K562 (cell line): ENCODE data around the gene RNF166. TPM values are rescaled to one million over a fixed set of nuclear protein-coding genes. Genes with fewer than 3 reads are reported as not detected.

ENCODE experiments used
- ADNP ChIP-seq: fragments of 200-800 bp; sonication (Bioruptor generic); IDR thresholded peaks from 2 replicates; pipeline ENCODE4 v1.6.1; 2016; ENCODE audit warnings: missing genetic modification characterization, missing compliant biosample characterization
- BRCA1 ChIP-seq, 2 experiments: fragments of 450-650 bp in 1 of 2; sonication (generic) in 1 of 2; formaldehyde crosslinking in 1 of 2; IDR thresholded peaks; 2 replicates each; pipeline versions ENCODE4 v1.5.0 to v1.6.1; 2017 to 2020; ENCODE audit warnings: mild to moderate bottlenecking in 1 of 2, missing genetic modification reagents in 1 of 2
- CHD1 ChIP-seq: fragments of 200-600 bp; sonication (generic); IDR thresholded peaks from one replicate; pipeline ENCODE4 v1.6.1; 2012; ENCODE audit warnings: mild to moderate bottlenecking, moderate library complexity, low read length, inconsistent platforms
- GTF2F1 ChIP-seq: IDR thresholded peaks from 2 replicates; pipeline ENCODE4 v1.6.1; 2011; ENCODE audit warnings: low read depth, low read length, improper control_type of control experiment
- HBP1 ChIP-seq: fragments of 450-650 bp; formaldehyde crosslinking; IDR thresholded peaks from 2 replicates; pipeline ENCODE4 v1.4.0; 2022; ENCODE audit warnings: missing genetic modification characterization
- NR2C2 ChIP-seq, 2 experiments: fragments of 200-800 bp in 1 of 2; sonication (Bioruptor generic) in 1 of 2; sonication (generic) in 1 of 2; formaldehyde crosslinking in 1 of 2; IDR thresholded peaks; 2 replicates each; pipeline versions ENCODE4 v1.6.1 to v1.8.0; 2016 to 2022; ENCODE audit warnings: mild to moderate bottlenecking in 1 of 2, missing compliant biosample characterization in 1 of 2, missing genetic modification characterization in 1 of 2, missing genetic modification reagents in 1 of 2
- POLR2G ChIP-seq: fragments of 200-400 bp; formaldehyde crosslinking; IDR thresholded peaks from 2 replicates; pipeline ENCODE4 v1.6.1; 2017; ENCODE audit warnings: low read depth, mild to moderate bottlenecking, antibody characterized with exemption, low read length, moderate library complexity
- RUNX1 ChIP-seq: sonication (generic); IDR thresholded peaks from 2 replicates; pipeline ENCODE4 v1.6.1; 2016; ENCODE audit warnings: antibody characterized with exemption, low read depth
- SIRT6 ChIP-seq: IDR thresholded peaks from one replicate; pipeline ENCODE4 v1.6.1; 2012; ENCODE audit warnings: low read depth, mild to moderate bottlenecking, control low read depth, inconsistent platforms, low read length, moderate library complexity
- ZKSCAN1 ChIP-seq: fragments of 150-350 bp; IDR thresholded peaks from 2 replicates; pipeline ENCODE4 v1.6.1; 2016; ENCODE audit warnings: low read depth, low read length
- ZSCAN32 ChIP-seq: fragments of 450-650 bp; formaldehyde crosslinking; IDR thresholded peaks from 2 replicates; pipeline ENCODE4 v1.4.0; 2020; ENCODE audit warnings: mild to moderate bottlenecking, moderate library complexity
- polyA plus RNA-seq, 8 experiments: library from polyadenylated mRNA; depleted of rRNA in 4 of 8; stranded (reverse) in 5 of 8; unstranded in 3 of 8; fragments of >200 nt; fragmentation: Nextera tagmentation in 2 of 8; fragmentation: Illumina TruSeq in 1 of 8; extraction: Ambion mirVana in 2 of 8; extraction: Trizol in 1 of 8; gene quantifications; 2 replicates each; pipeline versions ENCODE4 v1.2.1 to v1.2.3, GENCODE V29; 2011 to 2014; ENCODE audit warnings: inconsistent platforms in 1 of 8, missing spikeins in 1 of 8
- total RNA-seq, 7 experiments: library from RNA; depleted of rRNA in 6 of 7; stranded (reverse); fragments of >200 nt in 6 of 7; fragmentation: Illumina TruSeq in 2 of 7; extraction: Trizol in 2 of 7; gene quantifications; 2 replicates each; pipeline versions ENCODE4 v1.2.1 to v1.2.3, GENCODE V29; 2011 to 2021; ENCODE audit warnings: low replicate concordance in 1 of 7
- TF ChIP-seq, protein P1 (sequence below): fragments of 250-450 bp; sonication (Bioruptor Pico); IDR thresholded peaks from 2 replicates; pipeline ENCODE4 v1.4.0; 2020
- TF ChIP-seq, protein P2 (sequence below): sonication (generic); formaldehyde crosslinking; IDR thresholded peaks from 2 replicates; pipeline ENCODE4 v1.9.0; 2022; ENCODE audit warnings: mild to moderate bottlenecking, missing genetic modification reagents
- TF ChIP-seq, protein P3 (sequence below), 2 experiments: fragments of 450-650 bp in 1 of 2; IDR thresholded peaks; 2 replicates each; pipeline ENCODE4 v1.6.1; 2011 to 2017; ENCODE audit warnings: low read depth in 2 of 2, antibody characterized with exemption in 1 of 2, borderline replicate concordance in 1 of 2, low read length in 1 of 2, mild to moderate bottlenecking in 1 of 2, mixed read lengths in 1 of 2; ENCODE audit not compliant: control insufficient read depth in 1 of 2

Gene RNF166
- total and polyA plus RNA-seq, 9 of the 15 experiments (the other 6 are each of a cell fraction or from before 2014, with no cell fraction given) = 0.56 to 60.3 (median 19.5) TPM

DNA sequence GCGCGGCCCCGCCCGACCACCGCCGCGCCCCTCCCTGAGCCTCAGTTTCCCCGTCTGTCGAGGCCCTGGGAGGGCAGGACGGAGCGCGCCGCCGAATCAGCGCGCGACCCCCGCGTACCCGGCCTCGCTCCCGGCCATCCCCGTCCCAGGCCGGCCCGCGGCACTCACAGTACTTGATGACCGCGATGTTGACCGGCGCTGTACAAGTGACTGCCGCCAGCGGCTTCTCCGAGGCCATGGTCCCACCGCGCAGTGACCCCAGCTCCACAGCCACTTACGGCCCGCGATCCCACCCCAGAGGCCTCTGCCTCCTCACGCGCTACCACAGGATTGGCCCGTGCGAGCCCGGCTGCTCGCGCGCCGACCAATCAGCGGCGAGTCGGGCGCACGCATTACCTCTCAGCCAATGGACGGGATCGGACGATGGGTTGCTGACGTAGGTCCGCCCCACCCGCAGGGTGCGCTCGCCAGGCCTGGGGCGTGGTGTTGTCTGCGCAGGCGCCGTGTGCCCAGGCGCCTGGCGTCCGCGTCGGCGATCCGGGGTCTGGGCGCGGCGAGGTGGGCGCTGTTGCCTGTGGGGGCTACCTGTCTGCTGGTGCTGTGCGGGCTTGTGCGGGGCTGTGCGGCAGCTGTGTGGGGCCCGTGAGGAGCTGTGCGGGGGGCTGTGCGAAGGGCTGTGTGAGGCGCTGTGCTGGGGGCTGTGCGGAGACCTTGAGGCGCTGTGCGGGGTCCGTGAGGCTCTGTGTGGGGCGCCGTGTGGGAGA lies 43.2 kb downstream of the RNF166 start, which contains the start of gene MVD (continued):
- TF ChIP-seq, protein P1, sequence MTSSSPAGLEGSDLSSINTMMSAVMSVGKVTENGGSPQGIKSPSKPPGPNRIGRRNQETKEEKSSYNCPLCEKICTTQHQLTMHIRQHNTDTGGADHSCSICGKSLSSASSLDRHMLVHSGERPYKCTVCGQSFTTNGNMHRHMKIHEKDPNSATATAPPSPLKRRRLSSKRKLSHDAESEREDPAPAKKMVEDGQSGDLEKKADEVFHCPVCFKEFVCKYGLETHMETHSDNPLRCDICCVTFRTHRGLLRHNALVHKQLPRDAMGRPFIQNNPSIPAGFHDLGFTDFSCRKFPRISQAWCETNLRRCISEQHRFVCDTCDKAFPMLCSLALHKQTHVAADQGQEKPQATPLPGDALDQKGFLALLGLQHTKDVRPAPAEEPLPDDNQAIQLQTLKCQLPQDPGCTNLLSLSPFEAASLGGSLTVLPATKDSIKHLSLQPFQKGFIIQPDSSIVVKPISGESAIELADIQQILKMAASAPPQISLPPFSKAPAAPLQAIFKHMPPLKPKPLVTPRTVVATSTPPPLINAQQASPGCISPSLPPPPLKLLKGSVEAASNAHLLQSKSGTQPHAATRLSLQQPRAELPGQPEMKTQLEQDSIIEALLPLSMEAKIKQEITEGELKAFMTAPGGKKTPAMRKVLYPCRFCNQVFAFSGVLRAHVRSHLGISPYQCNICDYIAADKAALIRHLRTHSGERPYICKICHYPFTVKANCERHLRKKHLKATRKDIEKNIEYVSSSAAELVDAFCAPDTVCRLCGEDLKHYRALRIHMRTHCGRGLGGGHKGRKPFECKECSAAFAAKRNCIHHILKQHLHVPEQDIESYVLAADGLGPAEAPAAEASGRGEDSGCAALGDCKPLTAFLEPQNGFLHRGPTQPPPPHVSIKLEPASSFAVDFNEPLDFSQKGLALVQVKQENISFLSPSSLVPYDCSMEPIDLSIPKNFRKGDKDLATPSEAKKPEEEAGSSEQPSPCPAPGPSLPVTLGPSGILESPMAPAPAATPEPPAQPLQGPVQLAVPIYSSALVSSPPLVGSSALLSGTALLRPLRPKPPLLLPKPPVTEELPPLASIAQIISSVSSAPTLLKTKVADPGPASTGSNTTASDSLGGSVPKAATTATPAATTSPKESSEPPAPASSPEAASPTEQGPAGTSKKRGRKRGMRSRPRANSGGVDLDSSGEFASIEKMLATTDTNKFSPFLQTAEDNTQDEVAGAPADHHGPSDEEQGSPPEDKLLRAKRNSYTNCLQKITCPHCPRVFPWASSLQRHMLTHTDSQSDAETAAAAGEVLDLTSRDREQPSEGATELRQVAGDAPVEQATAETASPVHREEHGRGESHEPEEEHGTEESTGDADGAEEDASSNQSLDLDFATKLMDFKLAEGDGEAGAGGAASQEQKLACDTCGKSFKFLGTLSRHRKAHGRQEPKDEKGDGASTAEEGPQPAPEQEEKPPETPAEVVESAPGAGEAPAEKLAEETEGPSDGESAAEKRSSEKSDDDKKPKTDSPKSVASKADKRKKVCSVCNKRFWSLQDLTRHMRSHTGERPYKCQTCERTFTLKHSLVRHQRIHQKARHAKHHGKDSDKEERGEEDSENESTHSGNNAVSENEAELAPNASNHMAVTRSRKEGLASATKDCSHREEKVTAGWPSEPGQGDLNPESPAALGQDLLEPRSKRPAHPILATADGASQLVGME (CRISPR knock-in tag) = peak; percentile 62; the same call in 1 of the 2 replicates
- TF ChIP-seq NR2C2 (CRISPR knock-in tag; IDR thresholded peaks at IDR 0.05) = peak; percentile 87
- TF ChIP-seq NR2C2 (tag; IDR thresholded peaks at IDR 0.05) = peak; percentile 97
- TF ChIP-seq GTF2F1 = no peak
- peak; percentile 100 for TF ChIP-seq POLR2G
- TF ChIP-seq SIRT6 = no peak
- no peak for TF ChIP-seq ZSCAN32 (CRISPR knock-in tag)
- TF ChIP-seq CHD1 = peak; percentile 94
- TF ChIP-seq, protein P2, sequence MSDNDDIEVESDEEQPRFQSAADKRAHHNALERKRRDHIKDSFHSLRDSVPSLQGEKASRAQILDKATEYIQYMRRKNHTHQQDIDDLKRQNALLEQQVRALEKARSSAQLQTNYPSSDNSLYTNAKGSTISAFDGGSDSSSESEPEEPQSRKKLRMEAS (CRISPR knock-in tag) = peak; percentile 58; the same call in 1 of the 2 replicates
- TF ChIP-seq RUNX1 = 0 out of 2 replicates have a peak, but pooled peaks have one; percentile 43
- TF ChIP-seq, protein P3, sequence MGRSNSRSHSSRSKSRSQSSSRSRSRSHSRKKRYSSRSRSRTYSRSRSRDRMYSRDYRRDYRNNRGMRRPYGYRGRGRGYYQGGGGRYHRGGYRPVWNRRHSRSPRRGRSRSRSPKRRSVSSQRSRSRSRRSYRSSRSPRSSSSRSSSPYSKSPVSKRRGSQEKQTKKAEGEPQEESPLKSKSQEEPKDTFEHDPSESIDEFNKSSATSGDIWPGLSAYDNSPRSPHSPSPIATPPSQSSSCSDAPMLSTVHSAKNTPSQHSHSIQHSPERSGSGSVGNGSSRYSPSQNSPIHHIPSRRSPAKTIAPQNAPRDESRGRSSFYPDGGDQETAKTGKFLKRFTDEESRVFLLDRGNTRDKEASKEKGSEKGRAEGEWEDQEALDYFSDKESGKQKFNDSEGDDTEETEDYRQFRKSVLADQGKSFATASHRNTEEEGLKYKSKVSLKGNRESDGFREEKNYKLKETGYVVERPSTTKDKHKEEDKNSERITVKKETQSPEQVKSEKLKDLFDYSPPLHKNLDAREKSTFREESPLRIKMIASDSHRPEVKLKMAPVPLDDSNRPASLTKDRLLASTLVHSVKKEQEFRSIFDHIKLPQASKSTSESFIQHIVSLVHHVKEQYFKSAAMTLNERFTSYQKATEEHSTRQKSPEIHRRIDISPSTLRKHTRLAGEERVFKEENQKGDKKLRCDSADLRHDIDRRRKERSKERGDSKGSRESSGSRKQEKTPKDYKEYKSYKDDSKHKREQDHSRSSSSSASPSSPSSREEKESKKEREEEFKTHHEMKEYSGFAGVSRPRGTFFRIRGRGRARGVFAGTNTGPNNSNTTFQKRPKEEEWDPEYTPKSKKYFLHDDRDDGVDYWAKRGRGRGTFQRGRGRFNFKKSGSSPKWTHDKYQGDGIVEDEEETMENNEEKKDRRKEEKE (IDR thresholded peaks at IDR 0.05; ENCODE audit: borderline replicate concordance in 1 of 2, control insufficient read depth in 1 of 2, low read depth in 2 of 2, low read length in 1 of 2) = no peak
- peak; percentile 87 for TF ChIP-seq HBP1
- TF ChIP-seq ZKSCAN1 = no peak
- TF ChIP-seq ADNP (tag) = no peak
- TF ChIP-seq BRCA1 (IDR thresholded peaks at IDR 0.05) = no peak
- no peak for TF ChIP-seq BRCA1 (CRISPR knock-in tag; IDR thresholded peaks at IDR 0.05)
